ENCODE results near the gene HSD3B7. TPM values are rescaled to one million over a fixed set of nuclear protein-coding genes. Genes with fewer than 3 reads are reported as not detected.

HSD3B7 gene
- total and polyA plus RNA-seq, 2 donors (not counting 1 experiment from before 2014, with no cell fraction given): 0.89 to 1.2 TPM

- Histone ChIP-seq H3K27me3 (replicated peaks in 1 of 4; ENCODE audit: control extremely low read depth in 1 of 4, control insufficient read depth in 3 of 4, insufficient read depth in 4 of 4, low read length in 3 of 4) (peaks cover 0 to 7% (median 0%) of the 10 kb centered on the region in 4 experiments), H3K4me2 (replicated peaks; ENCODE audit: low read depth, low read length, poor library complexity, severe bottlenecking) (peak overlapping the region; percentile 88), H3K36me3 (replicated peaks in 1 of 2; ENCODE audit: control extremely low read depth in 1 of 2, control insufficient read depth in 1 of 2, extremely low read depth in 1 of 2, insufficient read depth in 2 of 2, low read length in 1 of 2) (no peaks in the 10 kb centered on the region), H3K4me1 (ENCODE audit: control insufficient read depth in 2 of 2, insufficient read depth in 2 of 2, low read length in 2 of 2) (peaks cover 9 to 13% of the 10 kb centered on the region in 2 donors), H3K27ac (ENCODE audit: low read length in 2 of 2) (no peak overlapping the region), H3K79me2 (ENCODE audit: control insufficient read depth, insufficient read depth, low read length) (no peaks in the 10 kb centered on the region), H4K20me1 (ENCODE audit: control insufficient read depth, insufficient read depth, low read length, poor library complexity, severe bottlenecking) (no peaks in the 10 kb centered on the region), H3K9me3 (ENCODE audit: control extremely low read depth in 1 of 3, control insufficient read depth in 2 of 3, insufficient read depth in 1 of 3, low read length in 2 of 3) (peaks cover 0 to 5% (median 0%) of the 10 kb centered on the region in 3 donors), H3K4me3 (ENCODE audit: control extremely low read depth in 1 of 5, extremely low read depth in 1 of 5, insufficient read depth in 1 of 5, low read depth in 2 of 5, low read length in 4 of 5) (peak overlapping the region in 4 of 5 experiments; percentile 54 to 72 (median 66)), H3K9ac (ENCODE audit: low read length) (peak overlapping the region; percentile 72), H2AFZ (ENCODE audit: insufficient read depth, low read depth, low read length, poor library complexity, severe bottlenecking) (peak overlapping the region; percentile 96)
- Mint-ChIP-seq H3K27me3 (no peaks in the 10 kb centered on the region), H3K27ac (peak overlapping the region; percentile 32), H3K4me3 (peak overlapping the region; percentile 91), H3K9me3 (ENCODE audit: insufficient read depth) (no peaks in the 10 kb centered on the region), H3K4me1 (peaks cover 9% of the 10 kb centered on the region)
- ATAC-seq (ENCODE audit: low read depth): no peak
- POLR2A ChIA-PET: interaction anchor here (0.5 to 1.6 kb wide), 6 partner anchors 122 to 1232 kb away, joined by 3 to 6 read pairs (median 4); partner anchors contain the start of gene FUS
- CTCF ChIA-PET: interaction anchor here (0.6 to 1.8 kb wide), 8 partner anchors 12 to 463 kb away, joined by 3 to 6 read pairs (median 3); partner anchors contain the start of genes HSD3B7 and ZNF668
- intact Hi-C loops (cut with micrococcal nuclease): loop anchor here (1.0 kb wide), 5 partner anchors 36 to 144 kb away; partner anchors contain the start of genes SETD1A and VKORC1
- TF ChIP-seq EZH2 (IDR thresholded peaks at IDR 0.05; ENCODE audit: borderline replicate concordance, insufficient read depth, low read depth, low read length, poor library complexity, severe bottlenecking): no peak
- TF ChIP-seq, protein P1, sequence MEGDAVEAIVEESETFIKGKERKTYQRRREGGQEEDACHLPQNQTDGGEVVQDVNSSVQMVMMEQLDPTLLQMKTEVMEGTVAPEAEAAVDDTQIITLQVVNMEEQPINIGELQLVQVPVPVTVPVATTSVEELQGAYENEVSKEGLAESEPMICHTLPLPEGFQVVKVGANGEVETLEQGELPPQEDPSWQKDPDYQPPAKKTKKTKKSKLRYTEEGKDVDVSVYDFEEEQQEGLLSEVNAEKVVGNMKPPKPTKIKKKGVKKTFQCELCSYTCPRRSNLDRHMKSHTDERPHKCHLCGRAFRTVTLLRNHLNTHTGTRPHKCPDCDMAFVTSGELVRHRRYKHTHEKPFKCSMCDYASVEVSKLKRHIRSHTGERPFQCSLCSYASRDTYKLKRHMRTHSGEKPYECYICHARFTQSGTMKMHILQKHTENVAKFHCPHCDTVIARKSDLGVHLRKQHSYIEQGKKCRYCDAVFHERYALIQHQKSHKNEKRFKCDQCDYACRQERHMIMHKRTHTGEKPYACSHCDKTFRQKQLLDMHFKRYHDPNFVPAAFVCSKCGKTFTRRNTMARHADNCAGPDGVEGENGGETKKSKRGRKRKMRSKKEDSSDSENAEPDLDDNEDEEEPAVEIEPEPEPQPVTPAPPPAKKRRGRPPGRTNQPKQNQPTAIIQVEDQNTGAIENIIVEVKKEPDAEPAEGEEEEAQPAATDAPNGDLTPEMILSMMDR (IDR thresholded peaks at IDR 0.05): no peak
- 82% methylated on average over 17 of the region's 21 CpGs for WGBS (ENCODE audit: insufficient coverage)
- no peak for DNase-seq
Measured at GRCh38 chr16:30997725-30998711, 13.0 kb downstream of the HSD3B7 start.
